Measurements from ENCODE around the gene ABCB8.
A peak's percentile ranks its signal among the peaks of the same experiment; 100 is the strongest.

ABCB8 gene

DNA sequence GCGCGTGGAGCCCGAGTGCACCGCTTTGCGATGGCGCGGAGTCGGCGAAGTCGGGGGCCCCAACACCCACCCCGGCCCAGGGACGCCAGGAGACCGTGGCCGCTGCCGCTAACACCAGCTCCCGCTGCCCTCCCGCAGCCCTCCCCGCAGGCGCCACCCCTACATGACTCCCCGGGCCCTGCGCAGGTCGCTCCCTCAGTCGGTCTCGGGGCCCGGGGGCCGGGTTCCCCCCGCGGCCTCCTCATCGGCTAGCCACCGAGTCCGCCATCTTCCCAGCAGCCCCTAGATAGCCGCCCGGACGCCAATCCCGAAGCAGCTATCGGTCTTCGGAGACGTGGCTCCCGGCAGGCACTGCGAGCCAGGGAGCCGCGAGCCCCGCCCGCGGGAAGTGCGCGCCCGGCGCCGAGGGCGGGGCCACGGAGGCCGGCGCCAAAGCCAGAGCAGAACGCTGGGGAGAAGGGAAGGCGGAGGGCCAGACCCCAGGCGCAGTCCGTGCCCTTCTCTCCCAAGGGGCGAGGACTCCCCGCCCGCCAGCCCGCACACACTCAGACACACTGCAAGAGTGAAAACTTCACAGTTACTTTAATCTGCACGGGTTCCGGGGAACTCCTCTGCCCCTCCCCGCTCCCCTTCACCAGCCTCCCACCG, 52.4 kb downstream of the ABCB8 start, which contains the start of gene FASTK:
Gene FASTK (minus strand): TSS at position 288 of the 648 bp plus-strand sequence. CDS start 43 bp downstream, at position 245.
- TF ChIP-seq, protein P1, sequence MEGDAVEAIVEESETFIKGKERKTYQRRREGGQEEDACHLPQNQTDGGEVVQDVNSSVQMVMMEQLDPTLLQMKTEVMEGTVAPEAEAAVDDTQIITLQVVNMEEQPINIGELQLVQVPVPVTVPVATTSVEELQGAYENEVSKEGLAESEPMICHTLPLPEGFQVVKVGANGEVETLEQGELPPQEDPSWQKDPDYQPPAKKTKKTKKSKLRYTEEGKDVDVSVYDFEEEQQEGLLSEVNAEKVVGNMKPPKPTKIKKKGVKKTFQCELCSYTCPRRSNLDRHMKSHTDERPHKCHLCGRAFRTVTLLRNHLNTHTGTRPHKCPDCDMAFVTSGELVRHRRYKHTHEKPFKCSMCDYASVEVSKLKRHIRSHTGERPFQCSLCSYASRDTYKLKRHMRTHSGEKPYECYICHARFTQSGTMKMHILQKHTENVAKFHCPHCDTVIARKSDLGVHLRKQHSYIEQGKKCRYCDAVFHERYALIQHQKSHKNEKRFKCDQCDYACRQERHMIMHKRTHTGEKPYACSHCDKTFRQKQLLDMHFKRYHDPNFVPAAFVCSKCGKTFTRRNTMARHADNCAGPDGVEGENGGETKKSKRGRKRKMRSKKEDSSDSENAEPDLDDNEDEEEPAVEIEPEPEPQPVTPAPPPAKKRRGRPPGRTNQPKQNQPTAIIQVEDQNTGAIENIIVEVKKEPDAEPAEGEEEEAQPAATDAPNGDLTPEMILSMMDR (IDR thresholded peaks at IDR 0.05; ENCODE audit: borderline replicate concordance, insufficient read depth, low read depth, low read length) = no peak
- H3K4me3 ChIP-seq (ENCODE audit: low read depth, low read length) = peak within 1 kb of the TSS; percentile 98

DNA sequence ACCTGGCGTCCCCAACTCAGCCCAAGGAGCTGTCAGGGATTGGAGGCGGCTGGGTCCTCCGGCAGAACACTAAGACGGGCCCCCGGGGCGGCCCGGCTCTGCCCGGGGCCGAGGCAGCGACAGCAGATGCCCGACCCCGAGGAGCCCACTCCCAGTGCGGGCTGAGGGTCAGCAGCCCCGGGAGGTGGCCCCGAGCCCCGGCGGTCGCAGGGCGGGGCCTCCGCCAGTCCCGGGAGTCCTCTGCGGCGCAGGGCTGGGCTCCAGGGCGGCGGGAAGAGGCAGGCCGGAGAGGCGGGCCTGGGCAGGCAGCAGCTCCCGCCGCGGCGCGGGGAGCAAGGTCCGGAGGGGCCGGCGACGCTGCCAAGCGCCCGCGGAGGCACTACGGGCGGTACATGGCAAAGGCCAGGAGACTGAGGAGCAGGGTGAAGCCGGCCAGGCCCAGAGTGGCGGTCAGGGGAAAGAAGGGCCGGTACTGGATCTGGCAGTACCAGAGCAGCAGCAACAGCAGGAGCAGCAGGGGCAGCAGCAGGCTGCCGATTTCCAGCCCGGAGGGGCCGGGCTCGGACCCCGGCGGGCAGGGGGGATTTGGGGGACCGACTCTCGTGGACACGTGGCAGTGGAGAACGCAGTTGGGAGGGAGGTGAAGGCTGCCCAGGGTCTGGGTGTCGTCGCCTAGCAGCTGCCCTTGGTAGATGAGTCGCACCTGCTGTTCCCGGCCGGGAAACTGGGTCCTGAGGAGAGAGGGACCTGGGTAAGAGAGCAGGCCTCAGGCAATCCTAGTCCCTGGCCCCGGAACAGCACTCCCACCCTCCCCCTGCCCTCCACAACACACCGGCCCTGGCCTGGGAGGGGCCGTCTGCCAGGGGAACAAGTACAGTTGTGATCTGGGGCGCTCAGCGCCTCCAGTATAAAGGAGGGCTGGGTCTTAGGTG, 53.2 kb downstream of the ABCB8 start:
- TF ChIP-seq, protein P1 (IDR thresholded peaks at IDR 0.05; ENCODE audit: borderline replicate concordance, insufficient read depth, low read depth, low read length) = no peak
- H3K4me3 ChIP-seq (ENCODE audit: low read depth, low read length) = peak overlapping the region; percentile 26

DNA sequence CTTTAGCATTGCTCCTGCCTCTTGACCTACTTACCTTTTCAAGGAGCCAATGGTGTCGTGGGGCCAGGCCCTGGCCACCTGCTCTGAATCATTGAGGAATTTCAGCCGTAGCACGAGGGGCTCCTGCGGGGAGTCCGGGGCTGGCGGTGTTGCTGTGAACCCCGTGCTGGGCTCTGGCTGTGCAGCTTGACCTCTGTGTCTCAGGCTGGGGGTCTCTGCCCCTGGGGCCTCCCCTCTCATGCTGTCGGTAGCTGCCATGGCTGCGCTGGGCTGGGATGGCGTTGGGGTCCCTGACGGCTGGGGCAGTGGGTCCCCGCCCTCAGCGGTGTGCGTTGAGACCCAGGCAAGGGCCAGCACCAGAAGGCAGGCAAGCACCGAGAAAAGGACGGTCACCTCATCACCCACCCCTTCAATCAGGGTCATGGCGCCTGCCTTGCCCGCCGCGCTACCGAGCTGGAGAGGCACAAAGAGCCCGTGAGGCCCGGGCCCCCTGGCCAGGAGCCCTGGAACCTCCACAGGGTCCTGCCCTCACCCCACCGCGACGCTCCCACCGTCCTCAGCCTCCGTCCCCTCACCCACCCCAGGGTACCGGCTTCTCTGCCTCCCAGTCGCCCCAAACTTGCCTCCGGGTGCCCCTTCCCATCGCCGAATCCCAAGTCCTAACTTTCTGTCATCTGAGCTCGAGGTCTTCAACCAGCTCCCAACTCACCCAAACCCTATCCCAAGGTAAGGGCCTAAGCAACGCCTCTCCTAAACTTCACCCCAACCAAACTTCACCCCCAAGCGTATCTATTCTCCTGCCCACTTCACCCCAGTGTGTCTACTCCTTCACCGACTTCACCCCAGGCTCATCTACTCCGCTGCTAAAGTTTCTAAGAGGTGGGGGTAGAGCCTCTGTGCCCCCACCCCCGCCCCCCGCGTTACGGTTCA, 54.2 kb downstream of the ABCB8 start:
- peak overlapping the region; percentile 80 for H3K4me3 ChIP-seq (ENCODE audit: low read depth, low read length)
- TF ChIP-seq, protein P1 (IDR thresholded peaks at IDR 0.05; ENCODE audit: borderline replicate concordance, insufficient read depth, low read depth, low read length) = no peak

DNA sequence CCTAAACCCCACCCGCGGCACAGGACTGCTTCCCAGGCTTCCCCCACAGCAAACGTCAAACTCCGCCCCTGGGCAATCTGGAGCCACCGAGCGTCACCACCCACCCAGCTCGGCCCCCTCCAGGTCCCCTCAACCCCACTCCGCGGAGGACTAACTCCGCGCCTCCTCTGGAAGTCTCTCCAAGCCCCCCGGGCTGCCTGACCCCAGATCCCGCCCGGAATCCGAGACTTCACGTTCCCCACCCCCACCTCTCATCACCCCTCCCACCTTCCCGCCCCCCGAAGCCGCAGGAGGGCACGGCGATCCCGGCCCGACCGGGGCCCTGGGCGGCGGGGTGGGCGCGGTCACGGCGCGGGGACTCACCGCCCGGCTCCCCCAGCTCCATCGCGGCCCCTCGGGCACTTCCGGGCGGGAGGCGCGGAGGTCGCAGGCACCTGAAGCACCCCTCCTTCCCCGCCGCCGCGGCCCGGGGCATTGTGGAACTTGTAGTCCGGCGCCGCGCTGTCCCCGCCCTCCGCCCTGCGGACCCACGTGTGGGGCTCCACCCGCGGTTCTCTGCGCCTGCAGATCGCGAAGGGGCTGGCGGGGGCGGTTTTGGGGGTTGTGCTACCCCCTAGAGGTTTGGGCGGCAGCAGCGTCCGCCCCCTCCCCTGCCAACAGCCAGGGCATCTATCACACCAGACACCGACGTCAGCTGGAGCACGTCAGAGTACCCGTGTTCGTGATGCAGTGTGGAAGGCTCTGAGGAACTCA, 55.0 kb downstream of the ABCB8 start, which contains the start of gene TMUB1:
Gene TMUB1 (minus strand): TSS at position 423 of the 753 bp plus-strand sequence. CDS start 930 bp downstream, outside the sequence.
- TF ChIP-seq, protein P1 (IDR thresholded peaks at IDR 0.05; ENCODE audit: borderline replicate concordance, insufficient read depth, low read depth, low read length) = no peak
- H3K4me3 ChIP-seq (ENCODE audit: low read depth, low read length) = peak within 1 kb of the TSS; percentile 80

DNA sequence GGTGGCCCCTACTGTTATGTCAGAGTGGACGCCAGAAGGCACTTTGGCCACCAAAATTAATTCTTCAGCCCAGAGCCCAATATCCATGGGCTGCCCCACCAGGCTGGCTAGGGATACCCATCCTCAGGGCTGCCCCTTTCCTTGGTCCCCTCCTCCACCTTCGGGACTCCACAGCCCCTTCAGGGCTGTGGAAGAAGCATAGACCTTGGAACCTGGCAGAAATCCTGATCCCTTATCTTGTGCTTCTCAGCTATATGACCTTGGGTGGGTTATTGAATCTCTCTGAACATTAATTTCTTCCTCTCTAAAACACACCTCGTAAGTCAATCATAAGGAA, 55.5 kb downstream of the ABCB8 start:
- TF ChIP-seq, protein P1 (IDR thresholded peaks at IDR 0.05; ENCODE audit: borderline replicate concordance, insufficient read depth, low read depth, low read length) = no peak
- peak overlapping the region; percentile 80 for H3K4me3 ChIP-seq (ENCODE audit: low read depth, low read length)

DNA sequence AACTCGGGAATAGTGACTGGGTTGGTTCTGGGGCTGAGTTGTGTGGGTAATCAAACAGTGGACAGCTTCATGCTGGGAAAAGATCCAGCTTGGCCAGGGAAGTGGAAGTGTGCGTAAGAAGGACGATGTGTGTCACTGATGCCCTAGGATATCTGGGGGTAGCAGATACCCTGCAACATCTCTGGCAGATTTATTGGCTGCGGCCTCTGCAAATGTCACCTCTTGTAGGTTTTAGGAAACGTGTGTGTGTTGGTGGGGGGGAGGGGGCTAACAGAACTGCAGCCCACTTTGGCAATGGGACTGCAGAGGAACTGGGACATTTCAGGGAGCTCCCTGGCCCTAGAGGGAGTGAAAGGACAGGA, 57.1 kb downstream of the ABCB8 start:
- TF ChIP-seq, protein P1 (IDR thresholded peaks at IDR 0.05; ENCODE audit: borderline replicate concordance, insufficient read depth, low read depth, low read length) = no peak
- peak overlapping the region; percentile 73 for H3K4me3 ChIP-seq (ENCODE audit: low read depth, low read length)

Data from GM12875 (cell line).